Endothelial cell of umbilical vein (primary cell): ENCODE results near the gene C2CD4D.

Source experiments
- CTCF ChIP-seq, 2 donors: IDR thresholded peaks; 1 replicate in 1 of 2; 2 replicates in 1 of 2; pipeline ENCODE4 v1.5.1; 2011; ENCODE audit warnings: low read length in 2 of 2, mild to moderate bottlenecking in 2 of 2, moderate library complexity in 2 of 2, control low read depth in 1 of 2, inconsistent platforms in 1 of 2, low read depth in 1 of 2; ENCODE audit not compliant: insufficient read depth in 1 of 2; ENCODE audit errors: extremely low read depth in 1 of 2
- EZH2 ChIP-seq: IDR thresholded peaks from 2 replicates; pipeline ENCODE4 v1.6.1; 2012; ENCODE audit warnings: borderline replicate concordance, low read depth, mild to moderate bottlenecking, moderate library complexity, low read length, inconsistent platforms; ENCODE audit not compliant: severe bottlenecking
- FOS ChIP-seq: IDR thresholded peaks from 2 replicates; pipeline ENCODE4 v1.6.1; 2011; ENCODE audit warnings: mild to moderate bottlenecking, low read length, moderate library complexity, borderline replicate concordance; ENCODE audit not compliant: insufficient read depth
- GATA2 ChIP-seq: IDR thresholded peaks from 2 replicates; pipeline ENCODE4 v1.7.0; 2011; ENCODE audit warnings: low read depth, mild to moderate bottlenecking, moderate library complexity, mixed read lengths, low read length; ENCODE audit not compliant: insufficient read length, insufficient read depth
- MAX ChIP-seq: IDR thresholded peaks from 2 replicates; pipeline ENCODE4 v1.6.1; 2011; ENCODE audit not compliant: insufficient read depth, insufficient read length
- MYC ChIP-seq: IDR thresholded peaks from one replicate; pipeline ENCODE4 v1.6.1; 2011; ENCODE audit warnings: mild to moderate bottlenecking, low read depth, low read length
- POLR2A ChIP-seq: IDR thresholded peaks from 2 replicates; pipeline ENCODE4 v1.6.1; 2012; ENCODE audit warnings: low read depth, mild to moderate bottlenecking, control low read depth, low read length
- POLR2AphosphoS5 ChIP-seq: IDR thresholded peaks from 2 replicates; pipeline ENCODE4 v1.6.1; 2012; ENCODE audit warnings: low read depth, mild to moderate bottlenecking, control low read depth, low read length, moderate library complexity; ENCODE audit not compliant: insufficient read depth

- TF ChIP-seq POLR2A (no peak), POLR2AphosphoS5 (no peak), CTCF (IDR thresholded peaks at IDR 0.05; ENCODE audit: extremely low read depth in 1 of 2, insufficient read depth in 1 of 2, low read depth in 1 of 2, low read length in 2 of 2) (no peak), MAX (no peak), EZH2 (no peak), FOS (no peak), MYC (no peak), GATA2 (no peak)
These were observed 10.7 kb downstream of the C2CD4D start for GRCh38 chr1:151828921-151829320.
